Measurements from ENCODE around the gene CKB. TPM values are rescaled to one million over a fixed set of nuclear protein-coding genes. Genes with fewer than 3 reads are reported as not detected.

The CKB gene
- total and polyA plus RNA-seq, 9 of the 15 experiments (the other 6 are each of a cell fraction or from before 2014, with no cell fraction given) = 23.9 to 692 (median 132) TPM

GRCh38 chr14:103508521-103509329 lies 13.9 kb downstream of the CKB start (continued):
- TF ChIP-seq CTCF (IDR thresholded peaks at IDR 0.05 in 2 of 3, conservative IDR thresholded peaks at IDR 0.05 in 1 of 3; ENCODE audit: insufficient read depth in 2 of 3, low read depth in 1 of 3, low read length in 3 of 3) (no peak), ETV1 (tag; conservative IDR thresholded peaks at IDR 0.05; ENCODE audit: low read depth) (no peak), SNAPC5 (CRISPR knock-in tag; IDR thresholded peaks at IDR 0.05) (no peak), ZNF316 (IDR thresholded peaks at IDR 0.05) (no peak)

GRCh38 chr14:103507751-103508150 lies 14.9 kb downstream of the CKB start:
- CTCF ChIA-PET (ENCODE audit: low intra/inter-chr PET ratio) = no interaction called here
- H3K36me3 ChIP-seq (ENCODE audit: control insufficient read depth, insufficient read depth, low read length) = peaks cover 48% of the 10 kb centered on the region
- no peak for FAIRE-seq
- H3K79me2 ChIP-seq (ENCODE audit: control insufficient read depth, insufficient read depth, low read length) = no peaks in the 10 kb centered on the region
- H3K4me1 ChIP-seq (replicated peaks in 1 of 2; ENCODE audit: control insufficient read depth in 2 of 2, insufficient read depth in 2 of 2, low read length in 2 of 2) = peaks cover 0 to 6% of the 10 kb centered on the region in 2 experiments; a peak in 2 of 5 replicates
- POLR2A ChIA-PET = interaction anchor here (0.7 kb wide), 1 partner anchor 32 kb away, joined by 3 read pairs; no protein-coding TSS in a partner anchor
- 93% methylated on average over 3 of the region's 3 CpGs for WGBS (ENCODE audit: insufficient coverage, low coverage, missing lambda C conversion rate)
- H3K4me3 ChIP-seq = no peak overlapping the region
- DNase-seq (ENCODE audit: extremely low read depth in 1 of 4, low spot score in 3 of 4) = no peak
- H3K9me1 ChIP-seq (ENCODE audit: control insufficient read depth, insufficient read depth, low read length) = no peaks in the 10 kb centered on the region
- no peaks in the 10 kb centered on the region for H3K9me3 ChIP-seq (replicated peaks; ENCODE audit: control insufficient read depth, insufficient read depth, low read depth, low read length)
- H3K27ac ChIP-seq (ENCODE audit: extremely low read depth, low read depth, low read length) = no peak overlapping the region
- H4K20me1 ChIP-seq (replicated peaks; ENCODE audit: control insufficient read depth, insufficient read depth, low read length) = no peaks in the 10 kb centered on the region
- in situ Hi-C loops (cut with MboI) = no loop called here
- intact Hi-C loops (cut with micrococcal nuclease) = no loop called here
- H3K4me2 ChIP-seq (ENCODE audit: insufficient read depth, low read length) = no peak overlapping the region
- H2AFZ ChIP-seq (ENCODE audit: low read depth, low read length) = no peak overlapping the region
- H3K27me3 ChIP-seq (ENCODE audit: control insufficient read depth in 2 of 2, insufficient read depth in 2 of 2, low read length in 2 of 2) = no peaks in the 10 kb centered on the region
- TF ChIP-seq ZBTB5 (IDR thresholded peaks at IDR 0.05) (no peak), ZNF561 (CRISPR knock-in tag; conservative IDR thresholded peaks at IDR 0.05) (no peak), HDAC8 (tag; IDR thresholded peaks at IDR 0.05) (no peak), ERF (CRISPR knock-in tag; IDR thresholded peaks at IDR 0.05) (no peak), NCOA4 (IDR thresholded peaks at IDR 0.05; ENCODE audit: partially characterized antibody) (no peak), POU5F1 (IDR thresholded peaks at IDR 0.05; ENCODE audit: borderline replicate concordance, low read depth, low read length, partially characterized antibody) (no peak), HSF4 (CRISPR knock-in tag; IDR thresholded peaks at IDR 0.05; ENCODE audit: borderline replicate concordance) (no peak), ZNF444 (CRISPR knock-in tag; IDR thresholded peaks at IDR 0.05) (no peak), RBBP5 (IDR thresholded peaks at IDR 0.05; ENCODE audit: borderline replicate concordance, insufficient read depth, low read length, poor library complexity, severe bottlenecking) (no peak), CBFA2T3 (IDR thresholded peaks at IDR 0.05) (no peak), SREBF1 (IDR thresholded peaks at IDR 0.05; ENCODE audit: borderline replicate concordance, low read depth, low read length) (no peak)
- no peak for ATAC-seq
- no peak overlapping the region for H3K9ac ChIP-seq (ENCODE audit: insufficient read depth in 1 of 2, low read depth in 2 of 2, low read length in 2 of 2)
- BruUV-seq (replicated peaks) = no TSS peak
